DOHH2 (cell line): ENCODE data around the gene FAM209A.
"Not testable (repeated sequence)": the region's sequence is repeated elsewhere in the genome, so short reads cannot be mapped to it uniquely, and the experiment has no call there.

Experiments used
- H3F3A ChIP-seq: fragments of 200-600 bp; sonication (generic), shearing (Covaris generic); 2 replicates; pipeline ENCODE4 v1.6.0; 2016; ENCODE audit warnings: antibody characterized with exemption, mild to moderate bottlenecking; ENCODE audit not compliant: control insufficient read depth, insufficient read depth
- H3K27ac ChIP-seq: fragments of 200-600 bp; sonication (generic); 2 replicates; pipeline ENCODE4 v1.5.1; 2014; ENCODE audit warnings: low read depth, mild to moderate bottlenecking, low read length, moderate library complexity
- H3K27me3 ChIP-seq: fragments of 200-600 bp; sonication (generic); 2 replicates; pipeline ENCODE4 v1.6.1; 2014; ENCODE audit warnings: mild to moderate bottlenecking, low read length, mixed read lengths; ENCODE audit not compliant: control insufficient read depth
- H3K36me3 ChIP-seq: fragments of 200-600 bp; sonication (generic); 2 replicates; pipeline ENCODE4 v1.6.1; 2014; ENCODE audit warnings: mild to moderate bottlenecking, low read length, moderate library complexity, mixed read lengths; ENCODE audit not compliant: control insufficient read depth
- H3K4me1 ChIP-seq: fragments of 200-600 bp; sonication (generic); 2 replicates; pipeline ENCODE4 v1.6.1; 2014; ENCODE audit warnings: mild to moderate bottlenecking, low read length, mixed read lengths; ENCODE audit not compliant: control insufficient read depth
- H3K4me2 ChIP-seq: fragments of 200-600 bp; sonication (generic); 2 replicates; pipeline ENCODE4 v1.6.0; 2014; ENCODE audit warnings: mild to moderate bottlenecking, low read length, moderate library complexity
- H3K4me3 ChIP-seq: fragments of 200-600 bp; sonication (generic); 2 replicates; pipeline ENCODE4 v1.5.1; 2014; ENCODE audit warnings: mild to moderate bottlenecking, low read length, mixed read lengths
- H3K79me2 ChIP-seq: fragments of 200-600 bp; sonication (generic); 2 replicates; pipeline ENCODE4 v1.6.1; 2014; ENCODE audit warnings: mild to moderate bottlenecking, low read length, mixed read lengths; ENCODE audit not compliant: control insufficient read depth
- H3K9me2 ChIP-seq: fragments of 200-600 bp; sonication (generic); replicated peaks from 2 replicates; pipeline ENCODE4 v1.6.1; 2014; ENCODE audit warnings: mild to moderate bottlenecking, low read length, mixed read lengths; ENCODE audit not compliant: control insufficient read depth
- H3K9me3 ChIP-seq: fragments of 200-600 bp; sonication (generic); 2 replicates; pipeline ENCODE4 v1.6.1; 2014; ENCODE audit warnings: antibody characterized with exemption, low read length, mixed read lengths; ENCODE audit not compliant: control insufficient read depth, insufficient read depth
- H4K20me1 ChIP-seq: fragments of 200-600 bp; sonication (generic); 2 replicates; pipeline ENCODE4 v1.6.0; 2014; ENCODE audit warnings: low read depth, mild to moderate bottlenecking, antibody characterized with exemption, low read length, moderate library complexity; ENCODE audit not compliant: control insufficient read depth, insufficient read depth
- EZH2phosphoT487 ChIP-seq: fragments of 200-600 bp; sonication (generic); IDR thresholded peaks from 2 replicates; pipeline ENCODE4 v1.6.1; 2017; ENCODE audit warnings: borderline replicate concordance, mild to moderate bottlenecking, antibody characterized with exemption, low read length, moderate library complexity, mixed read lengths
- TF ChIP-seq, protein P1 (sequence below): fragments of 200-600 bp; sonication (generic); IDR thresholded peaks from one replicate; pipeline ENCODE4 v1.5.1; 2014; ENCODE audit warnings: antibody characterized with exemption, mild to moderate bottlenecking, low read depth, low read length; ENCODE audit not compliant: poor library complexity, severe bottlenecking

The FAM209A gene, protein sequence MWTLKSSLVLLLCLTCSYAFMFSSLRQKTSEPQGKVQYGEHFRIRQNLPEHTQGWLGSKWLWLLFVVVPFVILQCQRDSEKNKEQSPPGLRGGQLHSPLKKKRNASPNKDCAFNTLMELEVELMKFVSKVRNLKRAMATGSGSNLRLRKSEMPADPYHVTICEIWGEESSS

DNA sequence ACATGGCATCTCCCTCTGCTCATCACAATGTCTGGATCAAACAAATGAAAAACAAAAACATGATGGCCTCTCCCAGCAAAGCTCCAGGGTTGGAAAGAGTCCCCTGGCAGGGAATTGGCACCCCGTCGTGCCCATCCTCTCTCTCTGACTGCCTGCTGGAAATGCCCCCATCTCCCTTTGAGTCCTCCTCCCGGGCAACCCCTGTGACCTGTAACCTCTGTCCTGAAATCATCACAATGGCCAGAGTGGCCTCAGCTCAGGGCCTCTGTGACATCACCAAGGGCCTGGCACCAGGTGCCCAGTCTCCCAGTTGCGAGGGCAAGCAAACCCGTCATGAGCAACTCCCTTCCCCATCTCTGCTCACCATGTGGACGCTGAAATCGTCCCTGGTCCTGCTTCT, at the start of gene FAM209A:
Gene FAM209A (plus strand): TSS at position 301 of the 400 bp plus-strand sequence. CDS start 65 bp downstream, at position 366.
- not testable (repeated sequence) for H3K27me3 ChIP-seq, H3K4me1 ChIP-seq, H3K4me2 ChIP-seq, H4K20me1 ChIP-seq, H3K9me3 ChIP-seq, H3K36me3 ChIP-seq, H3K27ac ChIP-seq, H3F3A ChIP-seq, H3K9me2 ChIP-seq, H3K4me3 ChIP-seq, H3K79me2 ChIP-seq

DNA sequence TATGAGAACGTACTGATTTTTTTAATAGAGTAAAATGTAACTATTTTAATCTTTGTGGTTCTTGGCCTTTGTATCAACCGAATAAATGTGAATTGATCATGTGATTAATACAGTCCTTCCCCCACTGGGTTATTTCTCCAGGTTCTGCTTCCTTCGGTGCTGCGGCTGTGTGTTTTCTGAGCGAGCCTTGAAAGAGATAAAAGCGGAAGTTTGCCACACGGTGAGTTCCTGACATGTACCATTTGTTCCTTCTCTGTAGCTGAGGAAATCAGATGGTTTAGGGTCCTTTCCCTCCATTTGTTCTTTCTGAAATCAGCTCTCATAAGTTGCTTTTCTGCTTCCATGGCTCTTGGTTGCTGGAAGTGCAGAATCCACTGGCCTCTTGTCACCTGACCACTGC, 40.6 kb upstream of the FAM209A start:
- H3K36me3 ChIP-seq, result peaks cover 67% of the 10 kb centered on the region
- H3K79me2 ChIP-seq, result no peaks in the 10 kb centered on the region
- H4K20me1 ChIP-seq, result no peaks in the 10 kb centered on the region

DNA sequence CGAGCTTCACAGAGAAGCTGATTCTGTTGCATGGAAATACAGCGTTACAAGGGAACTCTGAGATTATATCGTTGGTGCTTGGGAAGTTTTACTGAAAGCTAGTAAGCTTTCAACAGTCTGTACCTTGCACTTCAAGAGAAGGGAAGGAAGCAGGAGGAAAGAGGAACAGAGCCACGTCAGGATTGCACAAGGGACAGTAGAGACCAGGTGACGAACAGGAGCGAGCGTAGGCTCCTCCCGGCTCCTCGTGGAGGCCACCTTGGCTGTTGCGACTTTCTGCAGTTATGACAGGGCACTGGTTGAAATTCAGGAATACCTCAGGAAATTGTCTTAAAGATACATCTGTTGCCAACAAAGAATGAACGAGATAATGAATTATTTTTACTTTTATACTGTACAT, 37.3 kb upstream of the FAM209A start:
- Histone ChIP-seq H3K4me2 (no peak overlapping the region), H3K27ac (no peak overlapping the region), H3K4me1 (no peaks in the 10 kb centered on the region), H4K20me1 (no peaks in the 10 kb centered on the region), H3K9me2 (no peaks in the 10 kb centered on the region), H3F3A (no peaks in the 10 kb centered on the region), H3K9me3 (no peaks in the 10 kb centered on the region), H3K36me3 (peaks cover 57% of the 10 kb centered on the region), H3K27me3 (no peaks in the 10 kb centered on the region), H3K4me3 (no peak overlapping the region), H3K79me2 (0 out of 2 replicates have a peak, but pooled peaks cover 2% of the 10 kb centered on the region)
- TF ChIP-seq EZH2phosphoT487, result no peak
- TF ChIP-seq, protein P1, sequence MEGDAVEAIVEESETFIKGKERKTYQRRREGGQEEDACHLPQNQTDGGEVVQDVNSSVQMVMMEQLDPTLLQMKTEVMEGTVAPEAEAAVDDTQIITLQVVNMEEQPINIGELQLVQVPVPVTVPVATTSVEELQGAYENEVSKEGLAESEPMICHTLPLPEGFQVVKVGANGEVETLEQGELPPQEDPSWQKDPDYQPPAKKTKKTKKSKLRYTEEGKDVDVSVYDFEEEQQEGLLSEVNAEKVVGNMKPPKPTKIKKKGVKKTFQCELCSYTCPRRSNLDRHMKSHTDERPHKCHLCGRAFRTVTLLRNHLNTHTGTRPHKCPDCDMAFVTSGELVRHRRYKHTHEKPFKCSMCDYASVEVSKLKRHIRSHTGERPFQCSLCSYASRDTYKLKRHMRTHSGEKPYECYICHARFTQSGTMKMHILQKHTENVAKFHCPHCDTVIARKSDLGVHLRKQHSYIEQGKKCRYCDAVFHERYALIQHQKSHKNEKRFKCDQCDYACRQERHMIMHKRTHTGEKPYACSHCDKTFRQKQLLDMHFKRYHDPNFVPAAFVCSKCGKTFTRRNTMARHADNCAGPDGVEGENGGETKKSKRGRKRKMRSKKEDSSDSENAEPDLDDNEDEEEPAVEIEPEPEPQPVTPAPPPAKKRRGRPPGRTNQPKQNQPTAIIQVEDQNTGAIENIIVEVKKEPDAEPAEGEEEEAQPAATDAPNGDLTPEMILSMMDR, result no peak

More for the DNA sequence above, 40.6 kb upstream of the FAM209A start:
- H3K27ac ChIP-seq, result no peak overlapping the region
- no peaks in the 10 kb centered on the region for H3F3A ChIP-seq
- H3K9me3 ChIP-seq, result no peaks in the 10 kb centered on the region
- H3K27me3 ChIP-seq, result no peaks in the 10 kb centered on the region
- H3K4me2 ChIP-seq, result no peak overlapping the region
- no peak overlapping the region for H3K4me3 ChIP-seq
- TF ChIP-seq EZH2phosphoT487, result no peak
- TF ChIP-seq, protein P1, result no peak
- no peaks in the 10 kb centered on the region for H3K9me2 ChIP-seq
- no peaks in the 10 kb centered on the region for H3K4me1 ChIP-seq

DNA sequence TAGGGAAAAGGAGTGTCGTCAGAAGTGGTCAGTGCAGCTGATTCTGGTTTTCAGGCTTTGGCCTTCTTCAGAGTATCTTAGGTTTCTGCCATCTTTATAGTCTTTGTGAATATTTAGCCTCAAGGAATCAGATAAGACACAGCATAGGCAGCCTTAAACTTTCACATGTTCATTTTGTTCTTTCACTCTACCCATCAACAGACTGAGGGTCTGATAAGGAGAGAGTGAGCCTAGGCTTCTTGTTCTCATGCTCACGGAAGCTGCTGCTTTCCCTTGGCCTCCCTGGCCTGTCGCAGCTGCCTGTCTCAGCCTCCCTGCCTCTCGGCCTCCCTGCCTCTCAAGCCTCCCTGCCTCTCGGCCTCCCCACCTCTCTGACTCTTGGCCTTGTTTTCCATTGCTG, 36.0 kb upstream of the FAM209A start:
- 0 out of 2 replicates have a peak, but pooled peaks cover 2% of the 10 kb centered on the region for H3K79me2 ChIP-seq
- H3K4me3 ChIP-seq, result no peak overlapping the region
- TF ChIP-seq, protein P1, result no peak
- no peak for TF ChIP-seq EZH2phosphoT487
- H3K27me3 ChIP-seq, result no peaks in the 10 kb centered on the region
- H3K4me1 ChIP-seq, result no peaks in the 10 kb centered on the region
- peaks cover 47% of the 10 kb centered on the region for H3K36me3 ChIP-seq
- H3K4me2 ChIP-seq, result no peak overlapping the region
- H3K9me3 ChIP-seq, result no peaks in the 10 kb centered on the region
- no peaks in the 10 kb centered on the region for H3K9me2 ChIP-seq
- H4K20me1 ChIP-seq, result no peaks in the 10 kb centered on the region
- no peak overlapping the region for H3K27ac ChIP-seq
- no peaks in the 10 kb centered on the region for H3F3A ChIP-seq
